Measurements from ENCODE around the gene PPRC1.

GRCh38 chr10:102086196-102086595, 46.6 kb upstream of the PPRC1 start:
- TF ChIP-seq CTCF (IDR thresholded peaks at IDR 0.05; ENCODE audit: insufficient read depth, low read length, poor library complexity, severe bottlenecking) (no peak), EZH2phosphoT487 (conservative IDR thresholded peaks at IDR 0.05; ENCODE audit: low read length) (no peak)
